GM23338 (cell line): ENCODE data around the gene SPRY2. TPM values are rescaled to one million over a fixed set of nuclear protein-coding genes. Genes with fewer than 3 reads are reported as not detected.

Experiments used
- ATAC-seq: fragments of 200-7000 bp; cut with Tn5 transposase; 3 replicates; pipeline ENCODE4 v1.9.1; 2020
- DNase-seq: peaks from one replicate; pipeline ENCODE4 v3.0.0-alpha.2; 2015; ENCODE audit warnings: low spot score
- H2AFZ ChIP-seq: fragments of 200-600 bp; sonication (generic); 2 replicates; pipeline ENCODE4 v1.8.0; 2016; ENCODE audit warnings: antibody characterized with exemption, mild to moderate bottlenecking, moderate library complexity
- H3F3A ChIP-seq: fragments of 200-600 bp; sonication (generic); replicated peaks from 2 replicates; pipeline ENCODE4 v1.8.0; 2017; ENCODE audit warnings: antibody characterized with exemption, mixed run types, low read depth
- H3K27ac ChIP-seq: fragments of 200-600 bp; sonication (generic); 2 replicates; pipeline ENCODE4 v1.6.1; 2016; ENCODE audit warnings: low read depth
- H3K27me3 ChIP-seq: fragments of 200-600 bp; sonication (generic); 2 replicates; pipeline ENCODE4 v1.8.0; 2016; ENCODE audit warnings: mild to moderate bottlenecking, mixed run types, moderate library complexity; ENCODE audit not compliant: insufficient read depth
- H3K36me3 ChIP-seq: fragments of 200-600 bp; sonication (generic); 2 replicates; pipeline ENCODE4 v1.8.0; 2016; ENCODE audit warnings: mild to moderate bottlenecking; ENCODE audit not compliant: insufficient read depth
- H3K4me1 ChIP-seq: fragments of 200-600 bp; sonication (generic); 2 replicates; pipeline ENCODE4 v1.8.0; 2016; ENCODE audit warnings: mild to moderate bottlenecking, moderate library complexity; ENCODE audit not compliant: insufficient read depth
- H3K4me2 ChIP-seq: fragments of 200-600 bp; sonication (generic); 2 replicates; pipeline ENCODE4 v1.7.1; 2017; ENCODE audit warnings: mixed run types
- H3K4me3 ChIP-seq: fragments of 200-600 bp; sonication (generic); 2 replicates; pipeline ENCODE4 v1.6.1; 2016; ENCODE audit warnings: mixed run types
- H3K79me2 ChIP-seq: fragments of 200-600 bp; sonication (generic); replicated peaks from 2 replicates; pipeline ENCODE4 v1.8.0; 2017; ENCODE audit warnings: mild to moderate bottlenecking; ENCODE audit not compliant: insufficient read depth
- H3K9me2 ChIP-seq: fragments of 200-600 bp; sonication (generic); 2 replicates; pipeline ENCODE4 v1.8.0; 2017; ENCODE audit not compliant: insufficient read depth
- H4K20me1 ChIP-seq: fragments of 200-600 bp; sonication (generic); replicated peaks from 2 replicates; pipeline ENCODE4 v1.8.0; 2017; ENCODE audit warnings: mild to moderate bottlenecking; ENCODE audit not compliant: insufficient read depth
- H3K27ac Mint-ChIP-seq: 2 replicates; pipeline ENCODE4 v1.8.0; 2020; ENCODE audit warnings: inconsistent platforms, mild to moderate bottlenecking, moderate library complexity, mixed read lengths
- H3K27me3 Mint-ChIP-seq: 3 replicates; pipeline ENCODE4 v1.8.0; 2022; ENCODE audit warnings: low read depth, mild to moderate bottlenecking, moderate library complexity, mixed read lengths, inconsistent platforms; ENCODE audit not compliant: insufficient read depth, poor library complexity
- H3K36me3 Mint-ChIP-seq: 3 replicates; pipeline ENCODE4 v1.8.0; 2021; ENCODE audit warnings: low read depth, mild to moderate bottlenecking, inconsistent platforms, moderate library complexity, mixed read lengths
- H3K4me1 Mint-ChIP-seq: 3 replicates; pipeline ENCODE4 v1.8.0; 2020; ENCODE audit warnings: mild to moderate bottlenecking, inconsistent platforms, mixed read lengths
- H3K4me3 Mint-ChIP-seq: 3 replicates; pipeline ENCODE4 v1.8.0; 2021; ENCODE audit warnings: moderate library complexity, mild to moderate bottlenecking, inconsistent platforms, mixed read lengths
- H3K9me3 Mint-ChIP-seq: 3 replicates; pipeline ENCODE4 v1.8.0; 2020; ENCODE audit warnings: moderate library complexity, mild to moderate bottlenecking, inconsistent platforms, mixed read lengths
- CREB1 ChIP-seq: fragments of 250-450 bp; sonication (Bioruptor Pico); IDR thresholded peaks from 2 replicates; pipeline ENCODE4 v1.5.0; 2020; ENCODE audit warnings: low read depth, mild to moderate bottlenecking, moderate library complexity
- EZH2 ChIP-seq: fragments of 200-600 bp; sonication (generic); IDR thresholded peaks from one replicate; pipeline ENCODE4 v1.8.0; 2017; ENCODE audit warnings: antibody characterized with exemption, mild to moderate bottlenecking, low read depth; ENCODE audit not compliant: unreplicated experiment
- JUNB ChIP-seq: IDR thresholded peaks from one replicate; pipeline ENCODE4 v1.6.1; 2016; ENCODE audit warnings: antibody characterized with exemption; ENCODE audit not compliant: unreplicated experiment
- POLR2AphosphoS5 ChIP-seq: IDR thresholded peaks from 2 replicates; pipeline ENCODE4 v1.6.1; 2016; ENCODE audit warnings: antibody characterized with exemption, low read depth
- STAT1 ChIP-seq: IDR thresholded peaks from one replicate; pipeline ENCODE4 v1.6.1; 2016; ENCODE audit warnings: antibody characterized with exemption; ENCODE audit not compliant: unreplicated experiment
- polyA plus RNA-seq: library from polyadenylated mRNA; unstranded; fragments of >200 nt; fragmentation: Nextera tagmentation; extraction: Ambion mirVana; gene quantifications from 2 replicates; pipeline ENCODE4 v1.2.1, GENCODE V29; 2016
- total RNA-seq: library from RNA; depleted of rRNA; stranded (reverse); fragments of >200 nt; shearing (Covaris generic); gene quantifications from 2 replicates; pipeline ENCODE4 v1.2.3, GENCODE V29; 2014
- TF ChIP-seq, protein P1 (sequence below), 2 experiments: fragments of 200-600 bp in 1 of 2; sonication (generic) in 1 of 2; conservative IDR thresholded peaks; 2 replicates each; pipeline versions ENCODE4 v1.5.1 to v1.6.1; 2016 to 2017; ENCODE audit warnings: antibody characterized with exemption in 2 of 2, low read depth in 2 of 2, mild to moderate bottlenecking in 2 of 2, moderate library complexity in 1 of 2
- TF ChIP-seq, protein P2 (sequence below): IDR thresholded peaks from one replicate; pipeline ENCODE4 v1.6.1; 2018; ENCODE audit warnings: antibody characterized with exemption; ENCODE audit not compliant: unreplicated experiment

SPRY2 gene
- total and polyA plus RNA-seq, 2 experiments from 2014 or later: 21.5 to 39.1 TPM

DNA sequence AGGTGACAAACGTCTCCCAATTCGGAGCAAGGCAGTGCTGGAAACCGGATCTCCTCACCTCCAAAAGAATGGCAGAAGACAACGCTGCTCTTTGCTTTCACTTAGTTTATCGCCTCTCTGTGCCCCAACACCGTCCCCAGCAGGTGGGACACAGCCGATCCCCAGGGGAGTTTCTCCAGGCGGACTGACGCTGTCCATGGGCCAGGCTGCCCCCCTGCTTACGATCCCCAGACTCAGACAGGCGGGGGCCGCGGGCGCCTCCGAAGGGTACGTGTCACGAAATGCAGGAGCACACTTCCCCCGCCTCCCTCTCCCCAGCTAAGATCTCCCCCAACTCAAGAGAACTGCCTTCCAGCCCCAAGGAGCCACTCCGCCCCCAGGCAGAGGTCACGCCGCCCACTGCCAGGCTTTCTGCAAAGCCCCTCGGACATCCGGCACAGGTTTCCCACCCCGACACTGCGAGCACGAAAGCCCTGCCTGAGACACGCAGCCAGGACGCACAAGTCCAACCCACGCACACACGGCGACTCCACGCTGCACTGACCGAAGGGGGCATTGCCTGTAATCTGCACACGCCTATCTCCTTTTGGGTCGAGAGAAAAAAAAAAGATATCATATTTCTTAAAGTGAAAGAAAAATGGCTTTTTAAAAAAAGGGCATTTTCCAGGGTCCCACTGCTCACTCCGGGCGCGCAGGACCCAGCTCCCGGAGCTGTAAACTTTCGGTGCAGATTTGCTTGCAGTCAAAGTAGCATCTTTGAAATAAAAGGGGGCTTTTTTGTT lies 2.0 kb downstream of the SPRY2 start:
- H3K4me1 Mint-ChIP-seq: peaks cover 37% of the 10 kb centered on the region; the same call in 2 of the 3 replicates
- Histone ChIP-seq H3K27ac (no peak overlapping the region), H3K27me3 (peaks cover 8% of the 10 kb centered on the region; the same call in 1 of the 2 replicates), H3F3A (peaks cover 4% of the 10 kb centered on the region), H4K20me1 (peaks cover 42% of the 10 kb centered on the region), H3K79me2 (peaks cover 68% of the 10 kb centered on the region), H3K9me2 (no peaks in the 10 kb centered on the region), H2AFZ (no peak overlapping the region), H3K4me3 (peak overlapping the region; percentile 77), H3K4me1 (peaks cover 36% of the 10 kb centered on the region), H3K36me3 (peaks cover 20% of the 10 kb centered on the region), H3K4me2 (peak overlapping the region; percentile 89)
- no peak overlapping the region for H3K4me3 Mint-ChIP-seq
- H3K27ac Mint-ChIP-seq: no peak overlapping the region
- no peak for TF ChIP-seq EZH2
- TF ChIP-seq, protein P1, sequence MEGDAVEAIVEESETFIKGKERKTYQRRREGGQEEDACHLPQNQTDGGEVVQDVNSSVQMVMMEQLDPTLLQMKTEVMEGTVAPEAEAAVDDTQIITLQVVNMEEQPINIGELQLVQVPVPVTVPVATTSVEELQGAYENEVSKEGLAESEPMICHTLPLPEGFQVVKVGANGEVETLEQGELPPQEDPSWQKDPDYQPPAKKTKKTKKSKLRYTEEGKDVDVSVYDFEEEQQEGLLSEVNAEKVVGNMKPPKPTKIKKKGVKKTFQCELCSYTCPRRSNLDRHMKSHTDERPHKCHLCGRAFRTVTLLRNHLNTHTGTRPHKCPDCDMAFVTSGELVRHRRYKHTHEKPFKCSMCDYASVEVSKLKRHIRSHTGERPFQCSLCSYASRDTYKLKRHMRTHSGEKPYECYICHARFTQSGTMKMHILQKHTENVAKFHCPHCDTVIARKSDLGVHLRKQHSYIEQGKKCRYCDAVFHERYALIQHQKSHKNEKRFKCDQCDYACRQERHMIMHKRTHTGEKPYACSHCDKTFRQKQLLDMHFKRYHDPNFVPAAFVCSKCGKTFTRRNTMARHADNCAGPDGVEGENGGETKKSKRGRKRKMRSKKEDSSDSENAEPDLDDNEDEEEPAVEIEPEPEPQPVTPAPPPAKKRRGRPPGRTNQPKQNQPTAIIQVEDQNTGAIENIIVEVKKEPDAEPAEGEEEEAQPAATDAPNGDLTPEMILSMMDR (conservative IDR thresholded peaks at IDR 0.05; ENCODE audit: low read depth in 2 of 2): 0 out of 4 replicates have a peak, but pooled peaks of 1 of the 2 experiments have one; percentile 20
- TF ChIP-seq POLR2AphosphoS5: peak; percentile 28; the same call in 1 of the 2 replicates
- TF ChIP-seq CREB1: peak; percentile 25; the same call in 1 of the 2 replicates
- TF ChIP-seq, protein P2, sequence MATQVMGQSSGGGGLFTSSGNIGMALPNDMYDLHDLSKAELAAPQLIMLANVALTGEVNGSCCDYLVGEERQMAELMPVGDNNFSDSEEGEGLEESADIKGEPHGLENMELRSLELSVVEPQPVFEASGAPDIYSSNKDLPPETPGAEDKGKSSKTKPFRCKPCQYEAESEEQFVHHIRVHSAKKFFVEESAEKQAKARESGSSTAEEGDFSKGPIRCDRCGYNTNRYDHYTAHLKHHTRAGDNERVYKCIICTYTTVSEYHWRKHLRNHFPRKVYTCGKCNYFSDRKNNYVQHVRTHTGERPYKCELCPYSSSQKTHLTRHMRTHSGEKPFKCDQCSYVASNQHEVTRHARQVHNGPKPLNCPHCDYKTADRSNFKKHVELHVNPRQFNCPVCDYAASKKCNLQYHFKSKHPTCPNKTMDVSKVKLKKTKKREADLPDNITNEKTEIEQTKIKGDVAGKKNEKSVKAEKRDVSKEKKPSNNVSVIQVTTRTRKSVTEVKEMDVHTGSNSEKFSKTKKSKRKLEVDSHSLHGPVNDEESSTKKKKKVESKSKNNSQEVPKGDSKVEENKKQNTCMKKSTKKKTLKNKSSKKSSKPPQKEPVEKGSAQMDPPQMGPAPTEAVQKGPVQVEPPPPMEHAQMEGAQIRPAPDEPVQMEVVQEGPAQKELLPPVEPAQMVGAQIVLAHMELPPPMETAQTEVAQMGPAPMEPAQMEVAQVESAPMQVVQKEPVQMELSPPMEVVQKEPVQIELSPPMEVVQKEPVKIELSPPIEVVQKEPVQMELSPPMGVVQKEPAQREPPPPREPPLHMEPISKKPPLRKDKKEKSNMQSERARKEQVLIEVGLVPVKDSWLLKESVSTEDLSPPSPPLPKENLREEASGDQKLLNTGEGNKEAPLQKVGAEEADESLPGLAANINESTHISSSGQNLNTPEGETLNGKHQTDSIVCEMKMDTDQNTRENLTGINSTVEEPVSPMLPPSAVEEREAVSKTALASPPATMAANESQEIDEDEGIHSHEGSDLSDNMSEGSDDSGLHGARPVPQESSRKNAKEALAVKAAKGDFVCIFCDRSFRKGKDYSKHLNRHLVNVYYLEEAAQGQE: peak; percentile 24
- TF ChIP-seq STAT1: no peak
- TF ChIP-seq JUNB: no peak
- H3K27me3 Mint-ChIP-seq: peaks cover 16% of the 10 kb centered on the region
- peaks cover 21% of the 10 kb centered on the region for H3K36me3 Mint-ChIP-seq
- peak; percentile 24 for ATAC-seq
- H3K9me3 Mint-ChIP-seq: peaks cover 3% of the 10 kb centered on the region; the same call in 1 of the 3 replicates
- peak; percentile 72 for DNase-seq
